Brain microvascular endothelial cell (primary cell): ENCODE measurements around the gene ELMO3.

Experiments used
- DNase-seq: peaks from one replicate; pipeline ENCODE4 v3.0.0-alpha.2; 2020
- H3K27ac ChIP-seq: fragments of 250-450 bp; sonication (Bioruptor Pico); 2 replicates; pipeline ENCODE4 v1.5.1; 2020; ENCODE audit warnings: mild to moderate bottlenecking, moderate library complexity
- H3K27me3 ChIP-seq: fragments of 250-450 bp; sonication (Bioruptor Pico); replicated peaks from 2 replicates; pipeline ENCODE4 v1.5.1; 2020; ENCODE audit warnings: mild to moderate bottlenecking
- H3K36me3 ChIP-seq: fragments of 250-450 bp; sonication (Bioruptor Pico); replicated peaks from 2 replicates; pipeline ENCODE4 v1.5.1; 2020; ENCODE audit warnings: mild to moderate bottlenecking
- H3K4me3 ChIP-seq: 2 replicates; pipeline ENCODE4 v1.5.1; 2011; ENCODE audit warnings: low read depth, mild to moderate bottlenecking, control low read depth, low read length, moderate library complexity
- CTCF ChIP-seq: IDR thresholded peaks from 2 replicates; pipeline ENCODE4 v1.5.1; 2011; ENCODE audit warnings: low read depth, mild to moderate bottlenecking, moderate library complexity, low read length, control low read depth, inconsistent platforms; ENCODE audit errors: missing control alignments
- in situ Hi-C: cut with HindIII; loops from 2 replicates; pipeline ENCODE4 v1.10.0; 2017; ENCODE audit warnings: low sequenced_read_pairs, low pct_ligation_motif_present

Gene ELMO3

GRCh38 chr16:67211674-67212073 is 12.7 kb downstream of the ELMO3 start:
- DNase-seq: no peak
- Histone ChIP-seq H3K27me3 (no peaks in the 10 kb centered on the region), H3K4me3 (no peak overlapping the region), H3K36me3 (no peaks in the 10 kb centered on the region), H3K27ac (no peak overlapping the region)
- in situ Hi-C loops: no loop called here
- no peak for TF ChIP-seq CTCF

- Histone ChIP-seq H3K4me3 (no peak overlapping the region), H3K36me3 (no peaks in the 10 kb centered on the region), H3K27me3 (no peaks in the 10 kb centered on the region), H3K27ac (no peak overlapping the region)
- DNase-seq: no peak
- in situ Hi-C loops: no loop called here
- TF ChIP-seq CTCF: no peak
These were observed 13.8 kb downstream of the ELMO3 start for GRCh38 chr16:67212766-67213165.

GRCh38 chr16:67213197-67214019 is 14.5 kb downstream of the ELMO3 start:
- H3K36me3 ChIP-seq: no peaks in the 10 kb centered on the region
- in situ Hi-C loops: no loop called here
- no peak overlapping the region for H3K27ac ChIP-seq

GRCh38 chr16:67215706-67216105 is 16.8 kb downstream of the ELMO3 start:
- Histone ChIP-seq H3K4me3 (no peak overlapping the region), H3K27ac (no peak overlapping the region), H3K36me3 (no peaks in the 10 kb centered on the region), H3K27me3 (no peaks in the 10 kb centered on the region)
- no peak for TF ChIP-seq CTCF
- DNase-seq: no peak
- in situ Hi-C loops: no loop called here

More at GRCh38 chr16:67213197-67214019, 14.5 kb downstream of the ELMO3 start:
- no peak for TF ChIP-seq CTCF
- Histone ChIP-seq H3K4me3 (no peak overlapping the region), H3K27me3 (no peaks in the 10 kb centered on the region)
- no peak for DNase-seq

- DNase-seq: no peak
- no peak overlapping the region for H3K4me3 ChIP-seq
- in situ Hi-C loops: no loop called here
- no peak overlapping the region for H3K27ac ChIP-seq
- H3K36me3 ChIP-seq: no peaks in the 10 kb centered on the region
- H3K27me3 ChIP-seq: no peaks in the 10 kb centered on the region
- TF ChIP-seq CTCF: no peak
These were observed 17.9 kb downstream of the ELMO3 start for GRCh38 chr16:67216612-67217490.
